GM18858 (cell line): ENCODE data around the gene ZNF286A.
"Not testable (repeated sequence)": the region's sequence is repeated elsewhere in the genome, so short reads cannot be mapped to it uniquely, and the experiment has no call there.

ENCODE experiments used
- ATAC-seq: cut with Tn5 transposase; IDR thresholded peaks from one replicate; pipeline ENCODE4 v1.9.1; 2021; ENCODE audit not compliant: unreplicated experiment

The ZNF286A gene

DNA sequence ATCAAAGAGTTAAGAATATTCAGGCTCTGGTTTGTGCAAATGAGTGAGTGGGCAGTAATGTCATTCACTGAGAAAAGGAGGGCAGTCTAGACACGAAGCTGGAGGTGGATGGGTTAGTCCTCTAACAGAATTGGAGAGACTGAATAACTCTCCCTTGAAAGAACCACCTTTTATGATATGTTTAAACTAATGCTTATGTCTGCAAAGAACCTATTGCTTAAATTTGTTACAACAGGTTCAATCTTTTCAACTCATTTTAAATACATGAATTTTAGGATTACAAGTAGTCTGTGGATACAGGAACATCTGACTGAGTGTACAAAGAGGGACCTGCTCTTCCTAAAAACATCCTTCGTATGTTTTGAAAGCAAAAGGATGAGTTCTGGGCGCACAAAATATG, 585 bp upstream of the ZNF286A start:
- ATAC-seq, result not testable (repeated sequence)

DNA sequence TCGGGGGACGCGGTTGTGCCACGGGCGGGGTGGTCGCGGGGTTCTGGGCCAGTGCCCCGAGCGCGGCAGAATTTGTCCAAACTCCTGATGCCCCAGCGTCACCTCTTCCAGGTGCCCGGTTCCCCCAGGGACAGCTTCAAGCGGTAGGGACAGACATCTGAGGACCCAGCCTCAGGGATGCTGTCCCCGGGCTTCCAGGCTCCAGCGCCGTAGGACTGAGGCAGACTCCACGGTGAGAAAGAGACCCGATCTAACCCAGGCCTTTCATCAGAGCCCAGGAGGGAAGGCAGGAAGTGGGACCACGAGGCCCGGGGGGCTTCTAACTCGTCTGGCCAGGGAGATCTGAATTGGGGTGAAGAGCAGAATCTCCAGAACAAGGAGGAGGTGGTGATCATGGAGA, 385 bp downstream of the ZNF286A start:
- not testable (repeated sequence) for ATAC-seq

DNA sequence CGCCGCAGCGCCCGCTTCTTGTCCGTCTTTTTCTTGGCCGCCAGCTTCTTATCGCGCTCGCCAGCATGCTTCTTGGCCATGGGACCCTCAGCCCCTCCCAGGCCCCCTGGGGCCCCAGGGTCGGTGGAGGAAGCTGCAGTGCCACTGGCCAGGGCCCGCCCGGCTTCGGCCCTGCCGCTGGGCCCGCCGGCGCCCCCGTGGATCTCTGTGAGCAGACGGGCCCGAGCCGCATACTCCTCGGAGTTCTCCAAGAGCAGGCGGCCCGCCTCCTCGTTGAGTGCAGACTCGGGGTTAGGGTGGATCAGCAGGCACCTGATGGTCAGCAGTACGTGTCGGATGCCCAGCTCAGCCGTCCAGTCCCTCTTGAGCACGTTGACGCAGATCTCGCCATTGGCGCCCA, 4.7 kb downstream of the ZNF286A start:
- ATAC-seq, result not testable (repeated sequence)

DNA sequence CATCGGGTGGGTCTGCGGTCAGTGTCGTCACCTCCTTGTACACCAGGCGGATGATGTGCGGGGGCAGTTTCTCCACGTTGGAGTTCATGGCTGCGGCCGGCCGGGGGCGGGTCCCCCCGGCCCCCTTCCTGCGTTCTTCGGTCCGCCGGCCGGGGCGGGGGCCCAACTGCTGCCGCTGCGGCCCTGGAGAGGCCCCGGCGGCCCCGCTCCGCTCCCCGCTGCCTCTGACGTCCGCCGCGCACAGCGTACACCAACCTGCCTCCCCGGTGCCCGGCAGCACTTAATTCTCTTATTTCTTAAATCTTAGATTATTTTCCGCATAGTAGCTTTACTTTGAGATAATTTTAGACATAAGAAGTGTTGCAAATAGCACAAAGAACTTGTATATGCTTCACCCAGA, 5.3 kb downstream of the ZNF286A start:
- not testable (repeated sequence) for ATAC-seq

DNA sequence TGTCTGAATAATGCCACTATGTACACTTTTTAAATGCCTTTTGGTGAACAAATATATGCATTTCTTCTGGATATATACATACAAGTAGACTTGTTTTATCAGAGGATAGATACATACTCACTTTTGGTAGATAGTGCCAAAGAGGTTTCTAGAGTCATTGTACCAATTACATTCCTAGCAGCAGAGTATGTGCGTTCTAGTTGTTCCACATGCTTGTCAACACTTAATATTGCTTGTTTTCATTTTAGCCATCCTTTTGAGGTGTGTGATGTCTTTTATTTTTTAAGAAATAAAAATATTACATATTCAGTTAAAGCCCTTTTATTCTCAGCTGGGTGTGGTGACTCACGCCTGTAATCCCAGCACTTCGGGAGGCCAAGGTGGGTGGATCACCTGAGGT, 9.3 kb downstream of the ZNF286A start:
- ATAC-seq, result not testable (repeated sequence)

DNA sequence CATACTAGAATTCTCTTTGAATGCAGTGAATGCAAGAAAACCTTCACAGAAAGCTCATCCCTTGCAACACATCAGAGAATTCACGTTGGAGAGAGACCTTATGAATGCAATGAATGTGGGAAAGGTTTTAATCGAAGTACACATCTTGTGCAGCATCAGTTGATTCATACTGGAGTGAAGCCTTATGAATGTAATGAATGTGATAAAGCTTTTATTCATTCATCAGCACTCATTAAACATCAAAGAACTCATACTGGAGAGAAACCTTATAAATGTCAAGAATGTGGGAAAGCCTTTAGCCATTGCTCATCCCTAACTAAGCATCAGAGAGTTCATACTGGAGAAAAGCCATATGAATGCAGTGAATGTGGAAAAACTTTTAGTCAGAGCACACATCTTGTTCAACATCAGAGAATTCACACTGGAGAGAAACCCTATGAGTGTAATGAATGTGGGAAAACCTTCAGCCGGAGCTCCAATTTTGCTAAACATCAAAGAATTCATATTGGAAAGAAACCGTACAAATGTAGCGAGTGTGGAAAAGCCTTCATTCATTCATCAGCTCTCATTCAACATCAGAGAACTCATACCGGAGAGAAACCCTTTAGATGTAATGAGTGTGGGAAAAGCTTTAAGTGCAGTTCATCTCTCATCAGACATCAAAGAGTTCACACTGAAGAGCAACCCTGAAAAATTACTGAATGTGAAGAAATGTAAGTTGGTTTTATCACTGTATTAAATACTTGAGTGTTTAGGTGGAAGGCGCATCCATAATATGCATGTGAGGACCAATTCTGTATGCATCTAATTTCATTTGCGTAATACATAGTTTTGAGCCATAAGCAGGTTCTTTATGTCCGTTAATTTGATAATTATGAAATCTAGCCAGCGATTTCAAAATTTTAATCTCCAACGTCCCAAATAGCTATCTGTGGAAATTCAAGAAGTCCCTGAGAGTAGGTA, 17.3 kb downstream of the ZNF286A start:
- ATAC-seq, result not testable (repeated sequence)

DNA sequence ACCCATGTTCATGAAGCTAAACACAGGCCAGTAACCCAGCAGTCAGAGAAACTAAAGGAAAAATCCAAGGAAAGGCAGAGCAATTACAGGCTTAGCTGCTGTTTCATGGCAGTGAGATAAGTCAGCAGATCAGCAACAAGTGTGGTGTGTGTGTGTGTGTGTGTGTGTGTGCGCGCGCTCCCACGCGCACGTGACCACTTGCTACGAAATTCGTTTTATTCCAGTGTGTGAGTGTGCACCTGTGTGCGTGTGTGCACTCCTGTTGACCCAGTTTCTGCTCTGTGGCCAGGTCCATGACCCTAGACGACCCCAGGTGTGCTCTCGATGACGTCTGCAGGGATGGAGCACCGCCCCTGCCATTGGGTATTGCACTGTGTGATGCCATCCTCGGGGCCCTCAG, 31.0 kb downstream of the ZNF286A start:
- not testable (repeated sequence) for ATAC-seq

DNA sequence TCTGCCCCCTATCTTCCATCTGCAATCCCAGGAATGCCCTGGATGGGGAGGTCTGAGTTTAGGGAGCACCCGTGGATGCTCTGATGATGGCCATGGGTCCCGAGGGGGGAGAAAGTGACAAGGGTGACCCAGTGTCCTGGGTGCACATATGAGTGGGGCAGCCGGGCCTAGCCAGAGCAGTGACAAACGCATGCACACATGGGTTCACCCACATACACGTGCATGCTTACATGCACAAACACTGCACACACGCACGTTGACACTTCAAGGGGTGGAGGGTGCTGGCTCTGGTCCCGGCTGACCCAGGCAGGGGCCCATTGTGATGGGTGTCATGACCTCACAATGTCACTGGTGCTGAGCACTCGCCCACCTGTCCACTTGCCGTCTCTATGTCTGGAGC, 32.3 kb downstream of the ZNF286A start, which contains the start of gene TBC1D26:
Gene TBC1D26 (plus strand): TSS at position 384 of the 400 bp plus-strand sequence. CDS start 3,066 bp downstream, outside the sequence.
- not testable (repeated sequence) for ATAC-seq

DNA sequence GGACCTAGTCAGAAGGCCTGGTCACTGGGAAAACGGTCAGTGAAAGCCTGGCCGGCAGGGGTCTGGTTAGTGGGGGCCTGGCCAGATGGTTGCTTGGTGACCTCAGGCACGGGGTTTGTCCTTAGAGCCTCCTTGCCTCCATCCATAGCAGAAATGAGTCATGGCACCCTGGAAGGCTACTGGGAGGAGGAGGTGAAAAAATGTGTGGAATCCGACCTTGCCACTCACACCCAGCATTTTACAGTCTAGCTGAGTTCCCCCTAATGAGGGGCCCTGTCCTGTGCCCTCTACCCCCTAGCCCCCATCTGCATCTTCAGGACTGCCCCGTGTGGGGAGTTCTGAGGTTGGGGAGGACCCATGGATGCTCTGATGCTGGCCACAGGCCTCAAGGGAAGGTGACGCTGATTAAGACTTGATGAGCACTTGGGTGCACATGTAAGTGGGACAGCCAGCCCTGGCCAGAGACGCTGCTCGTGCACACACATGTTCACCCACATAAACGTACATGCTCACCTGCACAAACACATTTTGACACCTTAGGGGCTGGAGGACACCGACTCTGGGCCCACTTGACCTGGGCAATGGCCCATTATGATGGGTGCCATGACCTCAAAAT, 33.7 kb downstream of the ZNF286A start:
- ATAC-seq, result not testable (repeated sequence)

DNA sequence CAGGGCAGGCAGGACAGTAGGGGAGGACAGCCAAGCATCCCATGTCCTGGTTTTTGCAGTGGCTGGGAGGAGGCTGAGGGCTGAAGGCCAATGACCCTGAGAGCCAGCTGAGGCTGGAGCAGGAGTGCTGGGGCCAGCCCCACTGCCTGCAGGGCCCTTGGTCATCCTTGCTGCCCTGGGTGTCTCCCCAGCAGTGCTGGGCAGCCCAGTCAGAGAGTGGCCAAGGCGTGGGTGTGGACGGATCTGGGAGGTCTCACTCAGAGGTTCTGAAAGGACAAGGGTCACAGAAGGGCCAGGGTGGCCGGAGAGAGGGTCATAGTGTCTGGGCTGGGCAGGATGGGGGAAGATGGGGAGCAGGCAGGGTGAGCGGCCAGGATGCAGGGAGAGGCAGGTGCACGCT, 37.0 kb downstream of the ZNF286A start:
- ATAC-seq, result not testable (repeated sequence)

DNA sequence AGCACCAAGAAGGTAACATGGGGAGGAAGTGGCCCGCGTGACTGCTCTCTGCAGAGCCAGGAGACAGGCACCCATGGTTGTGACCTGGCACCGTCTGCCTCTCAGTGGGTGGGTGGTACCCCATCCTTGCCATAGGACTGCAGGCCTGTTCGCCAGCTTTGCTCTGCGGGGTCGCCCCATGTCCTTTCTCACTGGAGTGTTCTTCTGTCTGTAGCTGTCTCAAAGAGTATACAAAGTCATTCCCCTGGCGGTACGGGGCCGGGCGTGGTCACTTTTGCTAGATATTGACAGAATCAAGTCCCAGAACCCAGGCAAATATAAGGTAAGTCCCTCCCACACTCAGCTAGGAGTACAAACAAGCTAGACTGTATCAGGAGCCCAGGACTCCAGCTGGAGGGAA, 38.5 kb downstream of the ZNF286A start:
- ATAC-seq, result no peak

DNA sequence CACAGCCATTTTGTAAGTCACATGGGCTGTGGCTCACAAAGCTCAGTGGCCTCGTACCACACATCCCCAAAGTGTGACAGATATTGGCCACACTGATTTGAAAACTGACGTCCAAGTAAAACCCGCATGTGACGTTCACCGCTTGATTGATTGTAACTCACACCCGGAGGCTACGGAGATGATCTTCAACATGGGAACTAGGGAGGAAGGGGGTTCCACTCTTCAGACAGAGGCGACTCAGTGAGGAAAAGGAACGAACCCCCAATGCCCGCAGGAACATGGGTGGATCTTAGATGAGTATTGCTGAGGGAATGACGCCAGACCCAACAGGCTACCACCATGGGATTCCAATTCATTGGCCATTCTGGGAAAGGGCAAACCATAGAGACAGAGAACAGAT, 39.7 kb downstream of the ZNF286A start:
- not testable (repeated sequence) for ATAC-seq

DNA sequence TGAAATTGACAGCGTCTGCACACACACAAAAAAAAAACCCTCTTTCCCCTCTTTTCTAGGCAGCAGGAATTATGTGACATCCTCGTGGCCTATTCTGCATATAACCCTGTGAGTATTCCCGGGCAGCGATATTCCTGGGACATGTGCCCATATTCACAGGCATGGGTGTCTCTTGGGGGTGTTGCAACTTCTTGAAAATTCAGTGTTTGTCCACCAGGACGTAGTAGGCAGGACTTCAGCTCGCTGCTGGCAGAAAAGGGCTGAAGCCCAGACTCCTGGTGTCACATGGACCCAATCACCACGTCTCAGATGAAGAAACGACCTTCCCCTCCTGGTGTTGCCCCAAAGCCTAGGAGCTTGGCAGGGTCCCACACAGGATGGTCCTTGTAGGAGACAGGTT, 40.5 kb downstream of the ZNF286A start:
- ATAC-seq, result not testable (repeated sequence)

DNA sequence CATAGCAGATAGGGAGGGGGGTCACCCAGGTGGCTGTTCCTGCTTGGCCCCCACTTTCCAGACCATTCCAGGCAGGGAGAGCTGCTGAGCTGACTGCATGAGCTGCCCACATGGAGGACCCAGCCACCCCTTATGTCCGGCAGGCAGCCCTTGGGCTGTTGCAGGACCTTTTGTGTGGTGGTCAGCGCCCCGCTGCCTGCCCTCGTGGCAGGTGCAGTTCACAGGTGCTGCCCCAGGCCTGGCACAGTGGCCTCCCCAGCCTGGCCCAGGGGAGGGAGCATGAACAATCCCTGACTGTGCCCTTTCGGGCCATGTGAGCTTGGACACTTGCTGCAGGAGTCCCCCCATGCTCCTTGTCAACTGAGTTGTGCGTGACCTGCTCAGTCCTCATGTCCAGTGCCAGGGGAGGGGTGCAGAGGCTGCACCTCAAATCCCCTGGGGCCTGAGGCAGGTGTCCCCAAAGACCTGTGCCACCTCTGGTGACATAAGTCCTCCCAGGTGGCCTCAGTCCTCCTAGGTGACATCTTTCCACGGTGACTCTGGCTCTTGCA, 41.1 kb downstream of the ZNF286A start:
- no peak for ATAC-seq

DNA sequence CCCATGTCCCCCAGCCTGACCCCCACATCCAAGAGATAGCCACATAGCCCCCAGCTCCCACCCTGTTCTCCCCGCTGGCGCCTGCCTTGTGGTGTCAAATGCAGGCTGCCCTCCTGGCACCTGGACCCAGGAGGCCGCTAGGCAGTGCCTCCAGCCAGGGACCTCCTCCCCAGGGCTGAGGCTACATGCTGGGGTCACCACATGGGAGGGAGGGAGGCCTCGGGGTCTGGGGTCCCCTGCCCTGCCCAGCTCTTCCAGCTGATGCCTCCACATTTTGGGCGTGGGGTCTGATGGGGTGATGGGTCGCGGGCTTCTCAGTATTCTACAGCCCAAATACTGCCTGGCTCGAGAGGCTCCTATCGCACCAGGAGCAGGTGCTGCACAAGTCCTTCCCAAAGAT, 42.1 kb downstream of the ZNF286A start:
- no peak for ATAC-seq

DNA sequence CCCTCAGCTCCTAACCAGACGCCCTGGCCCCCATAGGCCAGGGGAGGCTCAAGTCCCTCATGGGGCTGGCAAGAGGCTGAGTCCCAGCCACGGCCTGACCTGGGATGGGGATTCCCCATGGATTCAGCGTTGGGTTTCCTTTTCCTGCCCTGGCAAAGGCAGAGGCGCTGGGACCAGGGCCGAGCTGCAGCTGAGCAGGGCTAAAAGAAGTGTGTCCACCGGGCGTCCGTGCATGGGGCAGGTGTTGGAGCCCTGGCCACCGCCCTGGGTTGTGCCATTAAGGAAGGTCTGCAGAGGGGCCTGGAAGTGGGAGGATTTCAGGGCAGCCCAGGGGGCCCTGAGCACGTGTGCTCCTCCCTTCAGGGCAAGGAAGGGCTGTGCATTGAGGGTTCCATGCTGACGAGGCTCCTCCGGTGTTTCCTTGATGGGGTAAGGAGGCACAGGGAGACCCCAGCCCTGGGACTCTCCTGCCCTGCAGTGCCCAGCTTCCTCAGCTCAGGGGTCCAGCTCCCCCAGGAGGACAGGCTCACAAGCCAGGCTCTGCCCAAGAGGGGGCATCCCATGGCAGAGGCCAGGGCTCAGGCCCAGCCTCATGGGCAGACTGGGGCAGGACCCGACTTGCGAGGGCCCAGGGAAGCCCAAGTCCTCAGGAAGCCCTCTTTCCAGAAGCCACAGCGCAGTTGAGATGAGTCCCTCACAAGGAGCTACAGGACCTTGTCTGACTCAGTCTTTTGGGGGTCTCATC, 42.7 kb downstream of the ZNF286A start:
- no peak for ATAC-seq

DNA sequence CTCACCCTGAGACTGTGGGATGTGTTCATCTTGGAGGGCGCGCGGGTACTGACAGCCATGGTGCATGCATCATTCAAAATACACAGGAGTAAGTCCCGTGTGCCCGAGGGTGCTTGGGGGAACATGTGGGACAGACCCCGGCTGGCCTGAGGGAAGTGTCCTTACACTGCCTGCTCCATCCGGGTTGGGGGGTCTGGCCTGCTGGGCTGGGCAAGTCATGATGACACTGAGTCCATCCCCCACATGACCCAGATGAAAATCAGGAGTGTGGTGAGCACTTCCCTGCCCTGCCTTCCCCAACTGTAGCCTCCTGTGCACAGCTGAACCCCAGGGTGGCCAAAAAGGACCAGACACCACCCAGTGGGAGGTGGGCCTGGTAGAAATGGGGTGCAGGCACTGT, 43.4 kb downstream of the ZNF286A start:
- no peak for ATAC-seq

DNA sequence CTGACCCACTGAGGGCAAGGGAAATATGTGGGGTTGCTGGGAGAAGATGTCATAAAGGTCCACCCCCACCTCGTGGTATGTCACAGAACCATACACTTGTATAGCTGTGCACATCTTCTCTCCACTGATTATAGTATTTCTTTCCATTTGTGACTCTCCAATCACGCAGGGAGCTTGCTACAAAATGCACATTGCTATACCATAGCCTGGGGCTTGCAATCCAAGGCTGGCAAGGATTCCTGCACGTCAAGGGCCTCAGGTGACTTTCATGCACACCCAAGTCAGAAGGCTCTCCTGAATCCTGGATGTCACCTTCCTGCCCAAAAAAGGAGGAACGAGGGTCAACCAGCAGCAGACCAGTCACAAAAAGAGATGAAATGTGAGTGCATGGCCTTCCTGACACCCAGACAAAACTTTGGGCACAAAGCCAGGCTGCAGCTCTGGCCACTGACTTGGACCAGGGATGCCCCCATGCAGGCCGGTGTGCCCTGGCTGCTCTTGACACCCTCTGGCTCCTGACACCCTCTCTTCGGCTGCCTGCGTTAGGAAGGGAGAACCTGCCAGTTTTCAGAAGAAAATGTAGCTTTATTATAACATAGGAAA, 44.6 kb downstream of the ZNF286A start:
- no peak for ATAC-seq

DNA sequence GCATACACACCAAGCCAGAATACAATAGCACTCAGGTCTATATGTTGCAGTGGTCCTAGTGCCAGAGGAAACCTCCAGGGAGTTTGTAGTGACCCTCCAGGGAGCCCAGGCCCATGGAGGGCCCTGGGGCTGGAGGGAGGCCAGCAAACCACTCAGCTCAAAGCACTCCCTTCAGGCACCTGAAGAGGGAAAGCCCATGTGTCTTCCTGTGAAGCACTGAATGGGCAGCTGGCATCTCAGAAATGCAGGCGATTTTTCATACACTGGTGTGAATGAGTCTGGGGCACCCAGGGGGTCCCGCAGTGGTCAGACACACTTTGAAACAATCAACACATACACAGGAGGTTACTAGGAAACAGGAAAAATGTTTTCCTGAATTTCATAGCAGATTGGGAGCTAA, 45.3 kb downstream of the ZNF286A start:
- ATAC-seq, result no peak

DNA sequence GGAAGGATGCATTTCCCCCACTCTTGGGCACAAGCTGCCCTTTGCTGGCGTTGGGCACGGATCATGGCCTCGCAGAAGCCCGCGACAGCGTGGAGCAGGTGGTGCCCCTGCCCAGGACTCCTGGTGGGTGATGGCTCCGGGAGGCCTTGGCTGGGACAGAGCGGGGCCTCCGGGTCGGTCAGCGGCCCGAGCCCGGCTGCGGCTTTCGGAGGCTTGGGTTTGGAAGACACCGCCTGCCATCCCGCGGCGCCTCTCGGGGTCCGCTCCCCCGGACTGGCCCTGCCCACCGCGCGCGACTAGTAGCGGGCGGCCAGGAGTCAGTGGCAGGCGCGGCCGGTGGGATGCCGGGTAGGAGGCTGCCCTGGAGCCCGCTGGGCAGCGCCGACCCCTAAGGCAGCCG, 49.9 kb downstream of the ZNF286A start:
- not testable (repeated sequence) for ATAC-seq
